Upper lobe of left lung (tissue), 6 donors: ENCODE measurements around the gene GNAS. TPM values are rescaled to one million over a fixed set of nuclear protein-coding genes. Genes with fewer than 3 reads are reported as not detected.
A peak's percentile ranks its signal among the peaks of the same experiment; 100 is the strongest.

Experiments
- ATAC-seq, 2 donors: fragments of 200-7000 bp; cut with Tn5 transposase; one replicate each; pipeline ENCODE4 v1.9.1; 2022; ENCODE audit warnings: mild to moderate bottlenecking in 2 of 2, moderate library complexity in 2 of 2; ENCODE audit not compliant: low FRiP score in 2 of 2
- DNase-seq, 2 donors: peaks; one replicate each; pipeline ENCODE4 v3.0.0-alpha.2; 2019 to 2020
- H3K27ac ChIP-seq, 4 donors: fragments of 200-600 bp; sonication (generic); one replicate each; pipeline ENCODE4 v1.5.1; 2016 to 2019
- H3K27me3 ChIP-seq, 4 donors: fragments of 200-600 bp; sonication (generic); one replicate each; pipeline ENCODE4 v1.5.1; 2017 to 2019
- H3K36me3 ChIP-seq, 4 donors: fragments of 200-600 bp; sonication (generic); one replicate each; pipeline ENCODE4 v1.5.1; 2016 to 2019
- H3K4me1 ChIP-seq, 4 donors: fragments of 200-600 bp; sonication (generic); one replicate each; pipeline ENCODE4 v1.5.1; 2018 to 2019
- H3K4me3 ChIP-seq, 4 donors: fragments of 200-600 bp; sonication (generic); one replicate each; pipeline ENCODE4 v1.5.1; 2017 to 2019; ENCODE audit warnings: mild to moderate bottlenecking in 2 of 4, moderate library complexity in 1 of 4
- H3K9me3 ChIP-seq, 4 donors: fragments of 200-600 bp; sonication (generic); one replicate each; pipeline ENCODE4 v1.5.1; 2018 to 2019
- CTCF ChIP-seq, 6 experiments: fragments of 450-650 bp in 4 of 6; fragments of 200-600 bp in 2 of 6; sonication (generic) in 2 of 6; IDR thresholded peaks; one replicate each; pipeline ENCODE4 v1.5.1; 2016 to 2019; ENCODE audit warnings: antibody characterized with exemption in 6 of 6
- EP300 ChIP-seq, 4 donors: sonication (generic); formaldehyde crosslinking; IDR thresholded peaks; one replicate each; pipeline ENCODE4 v1.5.1; 2017; ENCODE audit warnings: antibody characterized with exemption in 4 of 4, control low read depth in 2 of 4
- POLR2A ChIP-seq, 4 donors: fragments of 450-650 bp; IDR thresholded peaks; one replicate each; pipeline ENCODE4 v1.5.1; 2016 to 2017; ENCODE audit warnings: antibody characterized with exemption in 4 of 4, mild to moderate bottlenecking in 2 of 4
- POLR2AphosphoS5 ChIP-seq, 2 donors: sonication (generic); formaldehyde crosslinking; IDR thresholded peaks; one replicate each; pipeline ENCODE4 v1.5.1; 2017; ENCODE audit warnings: antibody characterized with exemption in 2 of 2
- WGBS, 2 donors: methylation state at CpG; one replicate each; pipeline ENCODE4 v1.1.5; 2017 to 2018; 5-methylcytosine and 5-hydroxymethylcytosine counted together
- total RNA-seq, 6 donors: library from RNA; depleted of rRNA in 4 of 6; stranded (reverse); fragments of >200 nt in 4 of 6; gene quantifications; one replicate each; pipeline versions ENCODE4 v1.1.0 to v1.2.1, GENCODE V29; 2016 to 2021
- donor health status: DM: no; HTN: no; CAD: no; lungs with moderate emphysema.
- donor health status: DM: no; HTN: yes; CAD: no; lungs with severe emphysema.

Gene GNAS
- total RNA-seq, 6 donors from 2014 or later = 520 to 910 (median 811) TPM

- no peak overlapping the region for H3K4me3 ChIP-seq
- TF ChIP-seq CTCF (IDR thresholded peaks at IDR 0.05) (no peak), EP300 (IDR thresholded peaks at IDR 0.05) (no peak), POLR2AphosphoS5 (IDR thresholded peaks at IDR 0.05) (no peak), POLR2A (IDR thresholded peaks at IDR 0.05) (no peak)
- H3K36me3 ChIP-seq = peaks cover 43 to 79% (median 50%) of the 10 kb centered on the region in 4 donors
- H3K4me1 ChIP-seq = peaks cover 27 to 42% (median 36%) of the 10 kb centered on the region in 4 donors
- no peak for ATAC-seq
- DNase-seq = no peak
- H3K9me3 ChIP-seq = no peaks in the 10 kb centered on the region
- 92 to 93% methylated on average over 5 of the region's 5 CpGs for WGBS, 2 donors
- H3K27ac ChIP-seq = peak overlapping the region in 2 of 4 donors; percentile 62 to 74
- H3K27me3 ChIP-seq = no peaks in the 10 kb centered on the region
Observed at GRCh38 chr20:58906111-58906510, 53.6 kb downstream of the GNAS start.

- Histone ChIP-seq H3K9me3 (no peaks in the 10 kb centered on the region), H3K27ac (peak overlapping the region; percentile 62 to 81 (median 76)), H3K27me3 (no peaks in the 10 kb centered on the region), H3K4me3 (peak overlapping the region in 2 of 4 donors; percentile 27 to 30), H3K36me3 (peaks cover 48 to 87% (median 57%) of the 10 kb centered on the region in 4 donors), H3K4me1 (peaks cover 27 to 41% (median 36%) of the 10 kb centered on the region in 4 donors)
- peak in 1 of 2 donors; percentile 74 for DNase-seq
- peak; percentile 62 to 65 for ATAC-seq
- no peak for TF ChIP-seq POLR2AphosphoS5 (IDR thresholded peaks at IDR 0.05)
- no peak for TF ChIP-seq EP300 (IDR thresholded peaks at IDR 0.05)
- no peak for TF ChIP-seq POLR2A (IDR thresholded peaks at IDR 0.05)
- no peak for TF ChIP-seq CTCF (IDR thresholded peaks at IDR 0.05)
- 34 to 46% methylated on average over 3 of the region's 3 CpGs for WGBS, 2 donors
Observed at GRCh38 chr20:58906894-58907293, 54.4 kb downstream of the GNAS start.

GRCh38 chr20:58907320-58908137 lies 55.0 kb downstream of the GNAS start:
- Histone ChIP-seq H3K27ac (peak overlapping the region; percentile 62 to 81 (median 76)), H3K27me3 (no peaks in the 10 kb centered on the region), H3K4me1 (peaks cover 27 to 36% (median 35%) of the 10 kb centered on the region in 4 donors), H3K9me3 (no peaks in the 10 kb centered on the region), H3K4me3 (peak overlapping the region in 2 of 4 donors; percentile 27 to 30), H3K36me3 (peaks cover 48 to 87% (median 59%) of the 10 kb centered on the region in 4 donors)
- DNase-seq (peak in 1 of 2 donors; percentile 95), ATAC-seq (peak; percentile 90 to 91)
- WGBS, 2 donors = 11 to 12% methylated on average over 13 of the region's 13 CpGs
- TF ChIP-seq CTCF (IDR thresholded peaks at IDR 0.05) (no peak), POLR2AphosphoS5 (IDR thresholded peaks at IDR 0.05) (peak; percentile 59 to 69), POLR2A (IDR thresholded peaks at IDR 0.05) (peak in 2 of 4 donors; percentile 12 to 19), EP300 (IDR thresholded peaks at IDR 0.05) (peak in 1 of 4 donors; percentile 61)

DNA sequence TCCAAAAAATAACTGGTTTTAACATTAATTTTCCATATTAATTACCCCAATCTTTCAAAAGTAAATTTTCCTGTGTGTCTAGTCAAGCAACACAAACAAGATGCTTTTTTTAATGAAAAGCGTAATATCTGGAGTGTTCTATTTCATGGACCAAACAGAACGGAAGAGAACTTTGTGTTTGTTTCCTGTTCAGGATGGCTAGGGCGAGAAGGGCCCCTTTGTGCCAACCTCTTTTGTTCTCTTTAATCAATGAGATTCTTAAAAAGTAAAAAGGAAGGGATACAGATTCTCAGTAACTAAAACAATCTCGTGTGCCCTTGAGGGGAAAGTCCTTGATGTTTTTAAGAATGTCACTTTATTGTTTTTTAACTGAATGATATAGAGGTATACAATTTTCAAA lies 55.7 kb downstream of the GNAS start:
- H3K27me3 ChIP-seq = no peaks in the 10 kb centered on the region
- ATAC-seq (no peak), DNase-seq (no peak)
- peaks cover 27 to 36% (median 35%) of the 10 kb centered on the region in 4 donors for H3K4me1 ChIP-seq
- TF ChIP-seq POLR2A (IDR thresholded peaks at IDR 0.05) (no peak), EP300 (IDR thresholded peaks at IDR 0.05) (no peak), POLR2AphosphoS5 (IDR thresholded peaks at IDR 0.05) (no peak), CTCF (IDR thresholded peaks at IDR 0.05) (no peak)
- peak overlapping the region in 2 of 4 donors; percentile 27 to 30 for H3K4me3 ChIP-seq
- H3K36me3 ChIP-seq = peaks cover 48 to 82% (median 59%) of the 10 kb centered on the region in 4 donors
- H3K27ac ChIP-seq = peak overlapping the region; percentile 62 to 81 (median 76)
- WGBS, 2 donors = 14 to 16% methylated on average over 4 of the region's 4 CpGs
- H3K9me3 ChIP-seq = no peaks in the 10 kb centered on the region
